Astrocyte of the cerebellum (primary cell): ENCODE results near the gene RAB18.

Experiments used
- DNase-seq: peaks from one replicate; pipeline ENCODE4 v3.0.0-alpha.2; 2011; ENCODE audit warnings: low read depth
- H3K4me3 ChIP-seq: 2 replicates; pipeline ENCODE4 v1.5.1; 2011; ENCODE audit warnings: mild to moderate bottlenecking, low read depth, low read length, moderate library complexity
- in situ Hi-C: cut with HindIII; loops from 2 replicates; pipeline ENCODE4 v1.10.0; 2017; ENCODE audit warnings: low sequenced_read_pairs
- TF ChIP-seq, protein P1 (sequence below): IDR thresholded peaks from 2 replicates; pipeline ENCODE4 v1.5.1; 2012; ENCODE audit warnings: low read length, low read depth, moderate library complexity, mild to moderate bottlenecking; ENCODE audit errors: missing control alignments

Gene RAB18

DNA sequence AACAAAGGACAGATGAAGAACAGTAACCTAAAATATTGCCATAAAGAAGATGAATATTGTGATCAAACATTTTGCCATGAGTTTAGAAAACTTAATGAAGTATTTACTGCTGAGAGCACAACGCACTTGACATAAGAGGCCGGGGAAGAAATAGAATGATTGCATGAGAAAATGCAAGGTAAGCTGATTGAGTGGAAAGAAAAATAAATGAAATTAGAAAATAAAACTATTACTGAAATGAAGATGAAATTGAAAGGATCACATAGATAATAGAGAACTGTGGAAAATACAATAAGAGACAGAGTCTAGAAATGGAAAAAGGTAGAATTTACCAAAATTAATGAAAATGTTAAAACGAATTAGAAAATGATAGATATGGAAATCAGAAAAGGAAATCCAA, 10.1 kb downstream of the RAB18 start:
- DNase-seq: no peak
- in situ Hi-C loops: no loop called here
- TF ChIP-seq, protein P1, sequence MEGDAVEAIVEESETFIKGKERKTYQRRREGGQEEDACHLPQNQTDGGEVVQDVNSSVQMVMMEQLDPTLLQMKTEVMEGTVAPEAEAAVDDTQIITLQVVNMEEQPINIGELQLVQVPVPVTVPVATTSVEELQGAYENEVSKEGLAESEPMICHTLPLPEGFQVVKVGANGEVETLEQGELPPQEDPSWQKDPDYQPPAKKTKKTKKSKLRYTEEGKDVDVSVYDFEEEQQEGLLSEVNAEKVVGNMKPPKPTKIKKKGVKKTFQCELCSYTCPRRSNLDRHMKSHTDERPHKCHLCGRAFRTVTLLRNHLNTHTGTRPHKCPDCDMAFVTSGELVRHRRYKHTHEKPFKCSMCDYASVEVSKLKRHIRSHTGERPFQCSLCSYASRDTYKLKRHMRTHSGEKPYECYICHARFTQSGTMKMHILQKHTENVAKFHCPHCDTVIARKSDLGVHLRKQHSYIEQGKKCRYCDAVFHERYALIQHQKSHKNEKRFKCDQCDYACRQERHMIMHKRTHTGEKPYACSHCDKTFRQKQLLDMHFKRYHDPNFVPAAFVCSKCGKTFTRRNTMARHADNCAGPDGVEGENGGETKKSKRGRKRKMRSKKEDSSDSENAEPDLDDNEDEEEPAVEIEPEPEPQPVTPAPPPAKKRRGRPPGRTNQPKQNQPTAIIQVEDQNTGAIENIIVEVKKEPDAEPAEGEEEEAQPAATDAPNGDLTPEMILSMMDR: no peak
- no peak overlapping the region for H3K4me3 ChIP-seq

DNA sequence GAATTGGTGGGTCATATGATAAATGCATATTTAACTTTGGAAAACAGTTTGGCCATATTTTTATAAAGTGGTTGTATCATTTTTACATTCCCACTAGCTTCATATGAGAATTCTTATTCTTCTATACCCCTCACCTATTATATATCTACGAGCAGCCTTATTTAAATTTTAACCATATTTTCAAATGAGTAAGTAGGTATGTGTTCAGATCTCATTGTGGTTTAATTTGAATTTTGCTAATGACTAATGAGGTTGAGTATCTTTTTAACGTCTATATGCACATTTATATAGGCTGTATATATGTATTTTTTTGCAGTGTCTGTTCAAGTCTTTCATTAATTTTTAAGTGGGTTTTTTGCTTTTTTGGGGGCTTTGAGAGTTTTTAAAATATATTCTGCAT, 14.2 kb downstream of the RAB18 start:
- in situ Hi-C loops: no loop called here
- no peak for DNase-seq
- H3K4me3 ChIP-seq: no peak overlapping the region
- TF ChIP-seq, protein P1: no peak

DNA sequence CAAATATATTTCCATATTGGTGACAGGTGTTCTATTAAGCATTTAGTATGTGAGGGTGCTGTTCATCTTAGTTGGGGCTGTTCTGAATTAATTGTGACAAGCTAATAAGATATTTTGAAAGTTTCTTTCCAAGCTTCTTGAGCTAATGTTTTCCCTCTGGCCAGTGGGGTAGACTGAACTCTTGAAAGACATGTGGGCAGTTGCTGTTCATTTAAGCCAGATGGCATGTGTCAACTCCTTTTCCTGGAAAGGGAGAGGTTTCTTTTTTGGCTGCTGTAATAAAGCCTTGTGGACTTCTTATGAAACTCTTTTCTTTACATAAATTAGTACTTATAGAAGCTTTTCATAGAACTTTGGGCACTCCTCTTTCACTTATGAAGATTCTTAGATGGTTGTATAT, 21.7 kb downstream of the RAB18 start:
- no peak for DNase-seq
- in situ Hi-C loops: no loop called here

DNA sequence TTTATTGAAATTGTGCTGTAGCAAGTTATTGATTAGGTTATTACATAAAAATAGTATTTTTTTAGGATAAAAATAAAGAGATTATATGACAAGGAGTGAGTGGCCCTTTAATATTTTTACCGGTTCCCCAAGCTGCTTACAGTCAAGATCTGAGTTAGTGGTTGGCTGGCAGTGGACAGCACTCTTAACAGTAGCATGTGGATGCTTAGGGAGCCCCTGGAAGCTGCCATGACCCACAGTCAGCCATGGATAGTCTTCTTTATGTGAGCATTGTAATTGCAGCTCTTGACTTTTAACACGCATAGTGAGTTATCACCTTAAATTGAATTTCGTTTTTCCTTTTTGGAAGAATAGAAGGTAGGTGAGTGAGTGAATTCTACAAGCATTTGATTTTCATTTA, 22.1 kb downstream of the RAB18 start:
- no peak for DNase-seq
- no peak overlapping the region for H3K4me3 ChIP-seq
- TF ChIP-seq, protein P1: no peak
- in situ Hi-C loops: no loop called here

More for the DNA sequence above, 21.7 kb downstream of the RAB18 start:
- no peak overlapping the region for H3K4me3 ChIP-seq
- TF ChIP-seq, protein P1: no peak

DNA sequence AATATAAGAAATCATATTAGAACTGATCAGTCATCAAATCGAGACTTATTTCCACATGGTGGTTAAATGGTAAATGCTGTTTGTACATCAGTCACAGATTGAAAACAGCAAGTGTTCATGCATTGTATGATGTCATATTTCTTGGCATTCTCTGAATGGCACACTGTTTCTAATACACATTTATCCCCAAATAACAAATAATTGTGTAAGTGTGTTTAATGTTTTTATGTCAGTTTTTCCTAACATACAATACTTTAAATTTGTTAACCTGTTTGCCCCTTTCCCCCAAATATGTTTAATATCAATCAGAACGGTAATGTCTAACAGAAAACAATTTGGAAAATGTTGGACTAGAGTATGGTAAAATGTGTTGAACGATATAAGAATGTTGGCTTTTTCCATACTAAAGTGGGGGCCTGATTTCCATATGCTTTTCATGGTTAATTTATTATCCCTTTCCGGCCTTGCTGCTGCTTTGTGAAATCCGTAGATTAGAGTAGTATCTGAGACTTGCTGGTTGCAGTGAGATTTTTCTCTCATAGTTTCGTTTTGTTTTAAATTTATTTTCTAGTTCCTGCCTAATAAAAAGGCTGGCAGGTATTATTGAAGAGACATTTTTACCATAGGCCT, 23.7 kb downstream of the RAB18 start:
- no peak for DNase-seq
- in situ Hi-C loops: no loop called here
- H3K4me3 ChIP-seq: no peak overlapping the region
- TF ChIP-seq, protein P1: no peak

DNA sequence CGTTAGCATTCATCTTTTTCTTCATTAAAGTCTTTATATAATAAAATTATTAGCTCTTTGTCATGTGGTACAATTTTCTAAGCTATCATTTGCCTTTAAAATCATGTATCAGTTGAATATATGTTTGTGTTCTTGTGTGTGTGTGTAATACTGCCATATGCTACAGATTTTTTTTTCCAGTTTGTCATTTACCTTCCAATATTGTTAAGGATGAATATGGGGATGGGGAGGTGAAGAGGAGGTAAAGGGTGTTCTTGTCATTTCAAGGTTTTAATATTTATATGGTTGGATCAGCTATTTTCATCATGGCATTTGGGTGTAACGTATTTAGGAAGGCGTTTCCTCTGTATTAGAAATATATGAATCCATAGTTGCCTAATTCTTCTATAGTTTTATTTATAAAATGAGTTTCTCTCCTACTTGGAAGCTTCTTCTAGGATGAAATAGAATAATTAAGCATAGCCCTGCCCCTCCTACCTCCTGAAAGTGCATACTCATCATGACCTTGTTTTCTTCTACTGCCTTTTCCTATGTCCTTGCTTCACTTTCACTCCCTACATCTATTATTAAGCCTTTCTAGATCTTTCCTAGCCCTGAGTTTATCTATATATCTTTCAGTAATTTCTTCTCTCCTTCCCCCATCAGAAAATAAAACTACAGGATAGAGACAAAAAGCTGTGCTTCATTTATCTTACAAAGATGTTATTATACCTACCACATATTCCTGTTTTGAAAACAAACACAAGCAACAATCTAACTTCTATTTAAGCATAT, 25.1 kb downstream of the RAB18 start:
- TF ChIP-seq, protein P1: no peak
- no peak for DNase-seq
- no peak overlapping the region for H3K4me3 ChIP-seq
- in situ Hi-C loops: no loop called here
